ENCODE measurements around the gene NET1.

DNA sequence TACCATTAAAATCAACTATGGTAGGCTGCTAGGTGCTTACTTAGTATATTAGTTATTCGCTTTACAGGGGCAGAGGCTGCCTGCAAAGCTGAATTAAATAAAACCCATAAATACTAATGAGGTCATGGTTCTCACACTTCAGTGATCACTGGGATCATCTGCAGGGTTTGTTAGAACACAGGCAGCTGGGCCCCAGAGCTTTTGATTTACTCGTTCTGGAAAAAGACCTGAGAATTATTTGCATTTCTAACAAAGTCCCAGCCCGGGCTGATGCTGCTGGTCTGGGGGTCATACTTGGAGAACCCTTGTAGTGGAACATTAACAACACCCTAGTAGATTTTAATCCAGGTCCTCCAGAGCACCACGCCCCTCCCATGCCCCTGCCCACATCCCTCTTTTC is 39.0 kb upstream of the NET1 start:
- TF ChIP-seq, protein P1, sequence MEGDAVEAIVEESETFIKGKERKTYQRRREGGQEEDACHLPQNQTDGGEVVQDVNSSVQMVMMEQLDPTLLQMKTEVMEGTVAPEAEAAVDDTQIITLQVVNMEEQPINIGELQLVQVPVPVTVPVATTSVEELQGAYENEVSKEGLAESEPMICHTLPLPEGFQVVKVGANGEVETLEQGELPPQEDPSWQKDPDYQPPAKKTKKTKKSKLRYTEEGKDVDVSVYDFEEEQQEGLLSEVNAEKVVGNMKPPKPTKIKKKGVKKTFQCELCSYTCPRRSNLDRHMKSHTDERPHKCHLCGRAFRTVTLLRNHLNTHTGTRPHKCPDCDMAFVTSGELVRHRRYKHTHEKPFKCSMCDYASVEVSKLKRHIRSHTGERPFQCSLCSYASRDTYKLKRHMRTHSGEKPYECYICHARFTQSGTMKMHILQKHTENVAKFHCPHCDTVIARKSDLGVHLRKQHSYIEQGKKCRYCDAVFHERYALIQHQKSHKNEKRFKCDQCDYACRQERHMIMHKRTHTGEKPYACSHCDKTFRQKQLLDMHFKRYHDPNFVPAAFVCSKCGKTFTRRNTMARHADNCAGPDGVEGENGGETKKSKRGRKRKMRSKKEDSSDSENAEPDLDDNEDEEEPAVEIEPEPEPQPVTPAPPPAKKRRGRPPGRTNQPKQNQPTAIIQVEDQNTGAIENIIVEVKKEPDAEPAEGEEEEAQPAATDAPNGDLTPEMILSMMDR (IDR thresholded peaks at IDR 0.05): no peak
- no peak for TF ChIP-seq POLR2AphosphoS5 (IDR thresholded peaks at IDR 0.05)
- no peak for TF ChIP-seq POLR2A (IDR thresholded peaks at IDR 0.05; ENCODE audit: low read depth)

All from esophagus muscularis mucosa (tissue), 3 donors.